PFSK-1 (cell line): Measurements from ENCODE around the gene RPLP1.

Experiments used
- SIN3A ChIP-seq: IDR thresholded peaks from 2 replicates; pipeline ENCODE4 v1.6.1; 2012; ENCODE audit warnings: mild to moderate bottlenecking, low read length, moderate library complexity, borderline replicate concordance; ENCODE audit not compliant: insufficient read depth
- TAF1 ChIP-seq: IDR thresholded peaks from 2 replicates; pipeline ENCODE4 v1.6.1; 2012; ENCODE audit warnings: low read length, control low read depth, borderline replicate concordance; ENCODE audit not compliant: insufficient read depth

DNA sequence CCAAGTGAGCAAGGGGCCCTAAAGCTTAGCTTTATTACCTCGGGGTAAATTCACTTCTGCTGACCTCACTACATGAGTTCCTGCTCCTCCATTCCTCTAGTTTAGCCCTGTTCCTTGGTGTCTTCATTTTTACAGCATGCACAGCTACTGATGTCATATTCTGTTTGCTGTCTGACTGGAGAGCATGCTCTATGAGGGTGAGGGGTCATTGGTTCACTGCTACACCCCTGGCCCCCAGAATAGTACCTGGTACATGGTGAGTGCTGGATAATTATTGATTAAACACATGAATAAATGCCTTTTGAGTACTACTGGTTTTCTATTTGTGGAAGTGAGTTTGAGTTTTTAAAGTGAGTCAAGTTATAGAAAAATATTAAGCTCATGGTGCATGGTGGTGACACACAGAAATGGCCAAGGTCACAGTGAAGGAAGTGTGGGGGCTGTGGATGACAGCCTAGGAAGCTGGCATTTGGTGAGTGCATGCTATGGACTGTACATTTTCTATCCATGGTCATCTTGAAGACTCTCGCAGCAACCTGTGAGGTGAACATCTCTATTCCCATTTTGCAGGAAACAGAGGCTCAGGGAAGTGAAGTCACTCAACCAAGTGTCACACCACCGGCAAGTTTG, 34.0 kb downstream of the RPLP1 start:
- TF ChIP-seq SIN3A, result no peak
- TF ChIP-seq TAF1, result no peak
